ENCODE results near the gene MEG3. TPM values are rescaled to one million over a fixed set of nuclear protein-coding genes. Genes with fewer than 3 reads are reported as not detected.

The MEG3 gene
- total RNA-seq, 2 donors from 2014 or later: 6.5 to 9.5 TPM

- H3K9me3 ChIP-seq: no peaks in the 10 kb centered on the region
- H3K4me3 ChIP-seq: no peak overlapping the region
- H3K4me1 ChIP-seq: no peaks in the 10 kb centered on the region
- no peaks in the 10 kb centered on the region for H3K36me3 ChIP-seq
- no peak overlapping the region for H3K27ac ChIP-seq
- no peaks in the 10 kb centered on the region for H3K27me3 ChIP-seq
- no peak for DNase-seq (ENCODE audit: low spot score)
- TF ChIP-seq CTCF (IDR thresholded peaks at IDR 0.05): no peak
Measured at GRCh38 chr14:100851946-100852620, 26.2 kb downstream of the MEG3 start.

- no peaks in the 10 kb centered on the region for H3K36me3 ChIP-seq
- no peak overlapping the region for H3K27ac ChIP-seq
- no peak for TF ChIP-seq CTCF (IDR thresholded peaks at IDR 0.05)
- DNase-seq (ENCODE audit: low spot score): no peak
- H3K4me3 ChIP-seq: no peak overlapping the region
- H3K27me3 ChIP-seq: no peaks in the 10 kb centered on the region
- no peaks in the 10 kb centered on the region for H3K4me1 ChIP-seq
- H3K9me3 ChIP-seq: no peaks in the 10 kb centered on the region
Measured at GRCh38 chr14:100854435-100854834, 28.5 kb downstream of the MEG3 start.

- H3K4me1 ChIP-seq: no peaks in the 10 kb centered on the region
- H3K27ac ChIP-seq: no peak overlapping the region
- no peaks in the 10 kb centered on the region for H3K9me3 ChIP-seq
- no peak for TF ChIP-seq CTCF (IDR thresholded peaks at IDR 0.05)
- no peaks in the 10 kb centered on the region for H3K36me3 ChIP-seq
- no peak for DNase-seq (ENCODE audit: low spot score)
- H3K27me3 ChIP-seq: no peaks in the 10 kb centered on the region
- H3K4me3 ChIP-seq: no peak overlapping the region
Measured at GRCh38 chr14:100855256-100855930, 29.5 kb downstream of the MEG3 start.

- H3K4me3 ChIP-seq: no peak overlapping the region
- no peaks in the 10 kb centered on the region for H3K9me3 ChIP-seq
- H3K36me3 ChIP-seq: no peaks in the 10 kb centered on the region
- H3K27me3 ChIP-seq: no peaks in the 10 kb centered on the region
- DNase-seq (ENCODE audit: low spot score): no peak
- no peaks in the 10 kb centered on the region for H3K4me1 ChIP-seq
- TF ChIP-seq CTCF (IDR thresholded peaks at IDR 0.05): no peak
- H3K27ac ChIP-seq: no peak overlapping the region
Measured at GRCh38 chr14:100856056-100856950, 30.4 kb downstream of the MEG3 start.

GRCh38 chr14:100857233-100857922 is 31.5 kb downstream of the MEG3 start:
- H3K27ac ChIP-seq: no peak overlapping the region
- no peak for DNase-seq (ENCODE audit: low spot score)
- H3K9me3 ChIP-seq: no peaks in the 10 kb centered on the region
- no peaks in the 10 kb centered on the region for H3K4me1 ChIP-seq
- H3K27me3 ChIP-seq: no peaks in the 10 kb centered on the region
- H3K36me3 ChIP-seq: no peaks in the 10 kb centered on the region
- no peak overlapping the region for H3K4me3 ChIP-seq
- no peak for TF ChIP-seq CTCF (IDR thresholded peaks at IDR 0.05)
